AG04450 (cell line): ENCODE results near the gene GLRX. TPM values are rescaled to one million over a fixed set of nuclear protein-coding genes. Genes with fewer than 3 reads are reported as not detected.
A peak's percentile ranks its signal among the peaks of the same experiment; 100 is the strongest.

Source experiments
- CTCF ChIA-PET: fragments of 300-600, 350-600 bp; formaldehyde crosslinking; extraction: SDS; loops from one replicate; lab custom pipeline; 2022; ENCODE audit warnings: antibody characterized with exemption, inconsistent platforms; lab: Charles Lee
- POLR2A ChIA-PET: fragments of 350-600 bp; formaldehyde crosslinking; extraction: SDS; loops from one replicate; lab custom pipeline; 2021; ENCODE audit warnings: antibody characterized with exemption, inconsistent platforms; lab: Yijun Ruan, JAX
- DNase-seq: peaks from one replicate; pipeline ENCODE4 v3.0.0-alpha.2; 2011; ENCODE audit warnings: low read depth, low spot score
- H3K27ac ChIP-seq: one replicate; pipeline ENCODE4 v1.5.1; 2012; ENCODE audit warnings: low read depth, low read length, control low read depth
- H3K27me3 ChIP-seq: one replicate; pipeline ENCODE4 v1.6.0; 2012; ENCODE audit warnings: low read length; ENCODE audit not compliant: control insufficient read depth, insufficient read depth
- H3K4me3 ChIP-seq: 2 replicates; pipeline ENCODE4 v1.5.1; 2011; ENCODE audit warnings: mild to moderate bottlenecking, low read depth, low read length, control low read depth
- H3K9me3 ChIP-seq: 2 replicates; pipeline ENCODE4 v1.5.1; 2012; ENCODE audit warnings: low read length; ENCODE audit not compliant: control insufficient read depth, insufficient read depth
- CTCF ChIP-seq: IDR thresholded peaks from 2 replicates; pipeline ENCODE4 v1.5.1; 2011; ENCODE audit warnings: low read depth, low read length, control low read depth, inconsistent platforms
- polyA plus RNA-seq: library from polyadenylated mRNA; depleted of rRNA; stranded (reverse); fragments of >200 nt; gene quantifications from 2 replicates; pipeline ENCODE4 v1.2.3, GENCODE V29; 2011

Gene GLRX
- polyA plus RNA-seq, 1 experiment, result 233 TPM

GRCh38 chr5:95866435-95867040, 44.0 kb upstream of the GLRX start:
- ChIA-PET CTCF (interaction anchor here (1.1 kb wide), 1 partner anchor 20 kb away, joined by 4 read pairs; no protein-coding TSS in a partner anchor), POLR2A (no interaction called here)
- Histone ChIP-seq H3K27ac (peak overlapping the region; percentile 57), H3K4me3 (no peak overlapping the region), H3K9me3 (no peaks in the 10 kb centered on the region), H3K27me3 (no peaks in the 10 kb centered on the region)
- DNase-seq, result no peak
- no peak for TF ChIP-seq CTCF

- POLR2A ChIA-PET, result interaction anchor here (0.6 to 0.8 kb wide), 3 partner anchors 15 to 943 kb away, joined by 3 read pairs; no protein-coding TSS in a partner anchor
- no peak for TF ChIP-seq CTCF
- no peaks in the 10 kb centered on the region for H3K27me3 ChIP-seq
- H3K9me3 ChIP-seq, result no peaks in the 10 kb centered on the region
- no peak overlapping the region for H3K4me3 ChIP-seq
- no peak for DNase-seq
- CTCF ChIA-PET, result interaction anchor here (0.6 kb wide), 1 partner anchor 1315 kb away, joined by 4 read pairs; no protein-coding TSS in a partner anchor
- peak overlapping the region; percentile 62 for H3K27ac ChIP-seq
Measured at GRCh38 chr5:95864944-95865504, 42.5 kb upstream of the GLRX start.

GRCh38 chr5:95864456-95864855, 41.9 kb upstream of the GLRX start:
- POLR2A ChIA-PET, result interaction anchor here (0.6 to 0.8 kb wide), 2 partner anchors 15 to 944 kb away, joined by 3 read pairs; no protein-coding TSS in a partner anchor

GRCh38 chr5:95863383-95863757, 40.8 kb upstream of the GLRX start:
- no peak overlapping the region for H3K4me3 ChIP-seq
- POLR2A ChIA-PET, result no interaction called here

More at GRCh38 chr5:95864456-95864855, 41.9 kb upstream of the GLRX start:
- CTCF ChIA-PET, result interaction anchor here (0.6 kb wide), 1 partner anchor 1316 kb away, joined by 4 read pairs; no protein-coding TSS in a partner anchor
- Histone ChIP-seq H3K27me3 (no peaks in the 10 kb centered on the region), H3K4me3 (no peak overlapping the region), H3K9me3 (no peaks in the 10 kb centered on the region), H3K27ac (no peak overlapping the region)
- no peak for DNase-seq
- TF ChIP-seq CTCF, result no peak

More at GRCh38 chr5:95863383-95863757, 40.8 kb upstream of the GLRX start:
- Histone ChIP-seq H3K9me3 (no peaks in the 10 kb centered on the region), H3K27me3 (no peaks in the 10 kb centered on the region), H3K27ac (peak overlapping the region; percentile 42)
- TF ChIP-seq CTCF, result no peak
- no peak for DNase-seq
- CTCF ChIA-PET, result no interaction called here
